Bronchial epithelial cell (primary cell): ENCODE measurements around the gene B3GALNT1. TPM values are rescaled to one million over a fixed set of nuclear protein-coding genes. Genes with fewer than 3 reads are reported as not detected.

Experiments used
- DNase-seq: peaks from one replicate; pipeline ENCODE4 v3.0.0-alpha.2; 2010; ENCODE audit warnings: low read depth
- FAIRE-seq: peaks from 2 replicates; lab custom pipeline; 2011; peaks lifted over from hg19 to GRCh38; lab: Jason Lieb, UNC
- H3K27me3 ChIP-seq: 2 replicates; pipeline ENCODE4 v1.5.1; 2011; ENCODE audit warnings: low read length; ENCODE audit not compliant: control insufficient read depth, insufficient read depth
- H3K36me3 ChIP-seq: 2 replicates; pipeline ENCODE4 v1.5.1; 2011; ENCODE audit warnings: low read length; ENCODE audit not compliant: control insufficient read depth, insufficient read depth
- H3K4me3 ChIP-seq: 2 replicates; pipeline ENCODE4 v1.5.1; 2011; ENCODE audit warnings: mild to moderate bottlenecking, low read depth, low read length, control low read depth
- total RNA-seq: library from RNA; depleted of rRNA; stranded (reverse); fragments of >200 nt; gene quantifications from 2 replicates; pipeline ENCODE4 v1.2.1, GENCODE V29; 2014
- TF ChIP-seq, protein P1 (sequence below): IDR thresholded peaks from 2 replicates; pipeline ENCODE4 v1.5.1; 2011; ENCODE audit warnings: mild to moderate bottlenecking, moderate library complexity, low read length, control low read depth, inconsistent platforms; ENCODE audit not compliant: insufficient read depth, severe bottlenecking

The B3GALNT1 gene, protein sequence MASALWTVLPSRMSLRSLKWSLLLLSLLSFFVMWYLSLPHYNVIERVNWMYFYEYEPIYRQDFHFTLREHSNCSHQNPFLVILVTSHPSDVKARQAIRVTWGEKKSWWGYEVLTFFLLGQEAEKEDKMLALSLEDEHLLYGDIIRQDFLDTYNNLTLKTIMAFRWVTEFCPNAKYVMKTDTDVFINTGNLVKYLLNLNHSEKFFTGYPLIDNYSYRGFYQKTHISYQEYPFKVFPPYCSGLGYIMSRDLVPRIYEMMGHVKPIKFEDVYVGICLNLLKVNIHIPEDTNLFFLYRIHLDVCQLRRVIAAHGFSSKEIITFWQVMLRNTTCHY
- total RNA-seq = 7.2 and 7.4 TPM in 2 replicates

DNA sequence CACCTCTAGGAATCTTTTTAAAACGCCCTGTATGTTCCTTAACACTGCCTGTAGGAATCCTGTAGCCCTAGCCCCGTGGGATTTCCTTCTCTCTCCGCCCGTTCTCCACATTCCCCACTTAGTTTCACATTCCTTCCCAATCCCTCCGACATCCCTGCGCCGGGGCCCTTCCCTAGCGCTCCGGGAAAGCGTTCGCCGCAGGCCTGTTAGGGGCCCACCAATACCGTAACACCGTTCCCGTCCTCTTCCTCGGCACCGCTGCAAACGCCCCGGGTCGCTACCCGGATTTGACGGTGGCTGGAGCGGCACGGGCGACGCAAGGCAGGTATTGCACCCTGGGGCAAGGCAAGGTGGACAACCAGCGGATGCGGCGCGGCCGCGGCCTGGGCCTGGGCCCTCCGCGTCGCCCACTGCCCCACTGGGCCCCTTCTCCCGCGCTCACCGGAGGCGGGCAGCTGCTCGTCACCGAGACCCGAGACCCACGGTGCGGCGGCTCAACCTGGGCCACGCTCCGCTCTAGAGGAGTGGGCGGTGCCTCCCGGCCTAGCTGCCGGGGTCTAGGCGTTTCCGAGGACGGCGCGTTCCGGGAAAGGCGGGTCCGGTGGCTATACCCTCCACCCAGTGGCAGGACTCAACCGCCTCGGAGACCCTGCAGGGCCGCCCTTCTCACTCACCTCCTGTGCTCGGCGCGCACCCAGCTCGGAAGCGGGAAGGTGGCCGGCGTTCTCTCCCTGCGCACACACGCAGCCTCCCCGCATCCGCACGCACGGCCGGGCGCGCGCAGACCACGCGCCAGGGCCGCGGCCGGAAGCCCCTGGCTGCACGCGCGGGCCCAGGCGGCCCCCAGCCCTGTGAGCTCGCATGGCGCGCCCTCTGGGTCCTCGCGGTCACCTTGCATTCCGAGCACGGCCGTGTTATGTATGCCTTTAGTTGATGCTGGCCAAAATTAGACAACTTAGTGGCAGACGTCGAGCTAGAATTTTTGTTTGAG lies at the start of gene B3GALNT1:
TSS of gene B3GALNT1 (minus strand) at position 789 of the 991 bp plus-strand sequence. CDS start 18,595 bp downstream, outside the sequence.
- peak within 1 kb of the TSS; percentile 81 for H3K4me3 ChIP-seq
- FAIRE-seq (no peak), DNase-seq (peak; percentile 37)
- TF ChIP-seq, protein P1, sequence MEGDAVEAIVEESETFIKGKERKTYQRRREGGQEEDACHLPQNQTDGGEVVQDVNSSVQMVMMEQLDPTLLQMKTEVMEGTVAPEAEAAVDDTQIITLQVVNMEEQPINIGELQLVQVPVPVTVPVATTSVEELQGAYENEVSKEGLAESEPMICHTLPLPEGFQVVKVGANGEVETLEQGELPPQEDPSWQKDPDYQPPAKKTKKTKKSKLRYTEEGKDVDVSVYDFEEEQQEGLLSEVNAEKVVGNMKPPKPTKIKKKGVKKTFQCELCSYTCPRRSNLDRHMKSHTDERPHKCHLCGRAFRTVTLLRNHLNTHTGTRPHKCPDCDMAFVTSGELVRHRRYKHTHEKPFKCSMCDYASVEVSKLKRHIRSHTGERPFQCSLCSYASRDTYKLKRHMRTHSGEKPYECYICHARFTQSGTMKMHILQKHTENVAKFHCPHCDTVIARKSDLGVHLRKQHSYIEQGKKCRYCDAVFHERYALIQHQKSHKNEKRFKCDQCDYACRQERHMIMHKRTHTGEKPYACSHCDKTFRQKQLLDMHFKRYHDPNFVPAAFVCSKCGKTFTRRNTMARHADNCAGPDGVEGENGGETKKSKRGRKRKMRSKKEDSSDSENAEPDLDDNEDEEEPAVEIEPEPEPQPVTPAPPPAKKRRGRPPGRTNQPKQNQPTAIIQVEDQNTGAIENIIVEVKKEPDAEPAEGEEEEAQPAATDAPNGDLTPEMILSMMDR = no peak
- no peaks in the 10 kb centered on the region for H3K27me3 ChIP-seq
- no peaks in the 10 kb centered on the region for H3K36me3 ChIP-seq

DNA sequence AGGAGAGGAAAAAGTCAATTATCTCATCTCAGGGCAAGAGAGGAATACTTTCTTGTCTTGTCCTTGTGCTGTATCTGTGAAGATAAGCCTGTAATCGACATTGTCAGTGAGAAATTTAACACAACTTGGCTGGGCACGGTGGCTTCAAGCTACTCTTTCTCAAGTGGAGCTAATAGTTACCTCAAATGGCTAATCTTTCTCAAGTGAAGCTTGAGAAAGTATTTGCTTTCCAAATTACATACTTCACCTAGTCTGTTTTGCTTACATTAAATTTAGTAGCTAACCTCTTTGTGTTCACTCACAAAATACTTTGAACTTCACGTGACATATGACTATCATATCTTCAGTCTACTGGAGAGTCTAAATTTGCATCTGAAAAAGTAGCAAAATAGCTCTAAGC lies 48.3 kb upstream of the B3GALNT1 start:
- TF ChIP-seq, protein P1 = no peak
- FAIRE-seq = no peak
- no peak for DNase-seq
- H3K36me3 ChIP-seq = no peaks in the 10 kb centered on the region
- H3K4me3 ChIP-seq = no peak overlapping the region
- H3K27me3 ChIP-seq = no peaks in the 10 kb centered on the region

DNA sequence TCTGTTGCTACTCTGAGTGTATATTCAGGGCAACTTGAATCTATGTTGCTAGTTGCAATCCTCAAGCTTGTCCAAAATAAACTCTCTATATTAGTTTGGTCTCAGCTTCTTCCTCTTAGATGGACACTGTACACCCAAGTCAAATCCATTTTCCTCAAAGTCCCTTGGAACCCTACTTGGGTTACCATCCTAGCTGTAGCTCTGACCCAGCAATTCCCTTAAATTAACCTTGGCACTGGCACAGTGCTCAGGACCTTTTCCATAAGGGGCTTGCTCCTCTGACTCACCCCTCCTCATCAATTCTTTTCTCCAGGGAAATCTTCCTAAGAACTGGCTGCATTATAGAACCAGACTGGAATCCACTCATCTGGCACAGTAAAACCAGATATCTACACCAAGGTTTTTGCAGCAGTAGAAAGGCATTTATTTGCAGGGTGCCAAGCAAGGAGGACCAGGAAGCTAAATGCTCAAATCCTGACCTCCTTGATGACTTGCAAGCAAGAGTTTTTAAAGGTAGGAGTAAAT lies 44.9 kb upstream of the B3GALNT1 start:
- Histone ChIP-seq H3K27me3 (no peaks in the 10 kb centered on the region), H3K36me3 (no peaks in the 10 kb centered on the region), H3K4me3 (no peak overlapping the region)
- TF ChIP-seq, protein P1 = no peak
- DNase-seq (no peak), FAIRE-seq (no peak)

DNA sequence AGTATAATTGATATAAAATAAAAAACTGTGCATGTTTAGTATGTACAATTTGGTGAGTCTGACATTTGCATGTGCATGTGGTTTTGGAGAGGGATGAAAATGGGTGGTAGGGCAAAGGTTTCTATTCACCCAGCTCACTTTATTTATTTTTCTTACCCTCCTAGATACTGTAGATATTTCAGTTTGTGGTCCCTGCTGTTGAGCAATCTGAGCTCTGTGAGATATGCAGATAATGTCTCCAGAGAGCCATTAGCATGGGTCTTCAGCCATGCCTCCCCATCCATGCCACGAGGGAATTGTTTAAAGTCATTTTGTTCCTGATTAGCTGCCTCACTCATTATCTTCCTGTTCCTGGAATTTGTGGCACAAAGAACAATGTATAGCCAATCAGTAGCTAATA lies 44.4 kb upstream of the B3GALNT1 start:
- TF ChIP-seq, protein P1 = no peak
- H3K4me3 ChIP-seq = no peak overlapping the region
- H3K27me3 ChIP-seq = no peaks in the 10 kb centered on the region
- FAIRE-seq (no peak), DNase-seq (no peak)
- no peaks in the 10 kb centered on the region for H3K36me3 ChIP-seq

DNA sequence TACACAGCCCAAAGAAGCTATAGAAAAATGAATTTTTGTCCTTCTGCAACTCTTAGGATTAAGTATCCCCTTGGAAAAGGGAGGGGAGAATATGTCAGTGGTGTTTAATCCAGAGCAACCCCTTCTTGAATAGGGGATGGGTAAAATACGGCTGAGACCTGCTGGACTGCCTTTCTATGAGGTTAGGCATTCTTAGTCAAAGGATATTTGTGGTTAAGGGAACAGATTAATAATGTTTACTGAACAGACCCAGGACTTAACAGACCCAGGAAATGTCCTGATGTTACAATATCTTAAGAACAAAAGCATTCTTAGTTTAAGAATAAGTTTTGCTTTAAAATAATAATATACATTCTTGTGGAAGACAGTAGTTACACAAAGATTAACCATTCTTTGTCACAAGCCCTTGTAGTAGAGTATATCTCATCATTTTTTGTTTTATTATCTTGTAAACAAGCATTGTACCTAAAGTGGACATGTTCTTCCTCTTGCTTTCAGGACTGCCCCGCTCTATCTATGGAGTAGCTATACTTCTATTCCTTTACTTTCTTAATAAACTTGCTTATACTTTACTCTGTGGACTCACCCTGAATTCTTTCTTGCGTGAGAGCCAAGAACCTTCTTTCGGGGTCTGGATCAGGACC lies 43.8 kb upstream of the B3GALNT1 start:
- no peak overlapping the region for H3K4me3 ChIP-seq
- TF ChIP-seq, protein P1 = no peak
- H3K36me3 ChIP-seq = no peaks in the 10 kb centered on the region
- FAIRE-seq (no peak), DNase-seq (peak; percentile 58)
- H3K27me3 ChIP-seq = no peaks in the 10 kb centered on the region
